ENCODE results near the gene CUEDC1. TPM values are rescaled to one million over a fixed set of nuclear protein-coding genes. Genes with fewer than 3 reads are reported as not detected.

CUEDC1 gene
- total and polyA plus RNA-seq, 2 experiments from 2014 or later: 11.1 to 13.6 TPM

GRCh38 chr17:57940653-57941329, 14.4 kb downstream of the CUEDC1 start:
- in situ Hi-C loops (cut with MboI): no loop called here
- H3K4me2 ChIP-seq (ENCODE audit: unreplicated experiment): no peak overlapping the region
- H3K9ac ChIP-seq: no peak overlapping the region
- H3K4me1 ChIP-seq (ENCODE audit: insufficient read depth): peaks cover 33% of the 10 kb centered on the region
- no peaks in the 10 kb centered on the region for H3K27me3 ChIP-seq (replicated peaks; ENCODE audit: insufficient read depth)
- H4K20me1 ChIP-seq (ENCODE audit: insufficient read depth): no peaks in the 10 kb centered on the region
- peaks cover 89% of the 10 kb centered on the region for H3K79me2 ChIP-seq (ENCODE audit: insufficient read depth)
- no peak overlapping the region for H2AFZ ChIP-seq
- H3K4me3 ChIP-seq: no peak overlapping the region
- DNase-seq: no peak
- no peaks in the 10 kb centered on the region for H3K36me3 ChIP-seq (ENCODE audit: low read depth)
- H3K9me2 ChIP-seq (ENCODE audit: insufficient read depth): no peaks in the 10 kb centered on the region
- WGBS, 2 experiments (ENCODE audit: low coverage in 1 of 2, low lambda C conversion rate in 2 of 2, missing lambda C conversion rate in 2 of 2): 70 to 80% methylated on average over 5 of the region's 5 CpGs
- no peak for TF ChIP-seq EZH2phosphoT487 (IDR thresholded peaks at IDR 0.05; ENCODE audit: insufficient read depth, low read depth)
- TF ChIP-seq EZH2 (IDR thresholded peaks at IDR 0.05; ENCODE audit: insufficient read depth, poor library complexity, severe bottlenecking): no peak
- H3K9me3 ChIP-seq (ENCODE audit: low read depth): no peaks in the 10 kb centered on the region
- no peak overlapping the region for H3K27ac ChIP-seq
- H3F3A ChIP-seq (ENCODE audit: insufficient read depth): peaks cover 37% of the 10 kb centered on the region

DNA sequence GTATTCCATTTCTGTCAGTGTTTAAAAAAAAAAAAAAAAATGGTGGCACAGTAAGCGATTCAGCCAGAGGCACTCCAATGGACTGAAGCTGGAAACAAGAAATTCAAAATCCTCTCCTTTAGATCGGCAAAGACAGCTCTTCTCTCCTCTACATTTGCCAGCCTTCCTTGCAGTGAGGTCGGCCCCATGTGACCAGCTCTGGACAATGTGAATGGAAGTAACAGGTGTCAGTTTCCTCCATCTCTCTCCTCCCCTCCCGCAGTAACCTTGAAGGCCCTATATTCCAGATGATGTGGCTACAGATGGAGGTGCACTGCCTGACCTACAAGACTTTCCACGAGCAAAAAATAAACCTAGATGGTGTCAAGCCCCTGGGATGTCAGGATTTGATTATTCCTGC, 15.0 kb downstream of the CUEDC1 start:
- H3K9me3 ChIP-seq (ENCODE audit: low read depth): no peaks in the 10 kb centered on the region
- peaks cover 89% of the 10 kb centered on the region for H3K79me2 ChIP-seq (ENCODE audit: insufficient read depth)
- H3K4me2 ChIP-seq (ENCODE audit: unreplicated experiment): no peak overlapping the region
- H3K27ac ChIP-seq: no peak overlapping the region
- H3K36me3 ChIP-seq (ENCODE audit: low read depth): no peaks in the 10 kb centered on the region
- H3K4me1 ChIP-seq (ENCODE audit: insufficient read depth): peaks cover 33% of the 10 kb centered on the region
- H3K9ac ChIP-seq: no peak overlapping the region
- no peak overlapping the region for H3K4me3 ChIP-seq
- DNase-seq: no peak
- H3F3A ChIP-seq (ENCODE audit: insufficient read depth): peaks cover 36% of the 10 kb centered on the region
- WGBS, 2 experiments (ENCODE audit: low coverage in 1 of 2, low lambda C conversion rate in 2 of 2, missing lambda C conversion rate in 2 of 2): 71 to 76% methylated on average over 5 of the region's 5 CpGs
- in situ Hi-C loops (cut with MboI): no loop called here
- no peaks in the 10 kb centered on the region for H4K20me1 ChIP-seq (ENCODE audit: insufficient read depth)
- no peak for TF ChIP-seq EZH2 (IDR thresholded peaks at IDR 0.05; ENCODE audit: insufficient read depth, poor library complexity, severe bottlenecking)
- TF ChIP-seq EZH2phosphoT487 (IDR thresholded peaks at IDR 0.05; ENCODE audit: insufficient read depth, low read depth): no peak
- no peaks in the 10 kb centered on the region for H3K9me2 ChIP-seq (ENCODE audit: insufficient read depth)
- H2AFZ ChIP-seq: no peak overlapping the region
- no peaks in the 10 kb centered on the region for H3K27me3 ChIP-seq (replicated peaks; ENCODE audit: insufficient read depth)

GRCh38 chr17:57939797-57940196, 15.4 kb downstream of the CUEDC1 start:
- in situ Hi-C loops (cut with MboI): no loop called here

DNA sequence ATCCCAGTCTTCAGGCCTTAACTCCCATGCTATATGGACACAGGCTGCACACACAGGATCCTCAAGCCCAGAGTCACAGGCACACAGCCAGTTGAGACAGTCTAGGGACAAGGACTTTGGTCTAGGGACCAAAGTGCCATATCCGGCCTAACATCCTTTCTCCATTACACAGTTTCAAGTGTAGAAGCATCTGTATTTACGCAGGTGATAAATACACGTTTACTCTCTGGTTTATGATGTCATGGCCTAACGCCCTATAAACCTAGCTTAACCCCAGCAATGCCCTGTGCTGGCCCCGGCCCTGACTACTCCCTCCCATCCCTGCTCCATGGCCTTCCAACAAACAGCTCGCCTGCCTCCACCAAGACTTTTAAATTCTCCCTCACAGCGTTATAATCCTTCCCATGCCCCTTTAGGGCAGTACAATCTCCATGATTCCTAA, 17.1 kb downstream of the CUEDC1 start:
- Histone ChIP-seq H3K27ac (no peak overlapping the region), H3K27me3 (replicated peaks; ENCODE audit: insufficient read depth) (no peaks in the 10 kb centered on the region), H3K4me2 (ENCODE audit: unreplicated experiment) (no peak overlapping the region), H3K4me3 (no peak overlapping the region), H4K20me1 (ENCODE audit: insufficient read depth) (no peaks in the 10 kb centered on the region), H2AFZ (no peak overlapping the region), H3K9me3 (ENCODE audit: low read depth) (no peaks in the 10 kb centered on the region), H3K4me1 (ENCODE audit: insufficient read depth) (peaks cover 29% of the 10 kb centered on the region), H3K9ac (no peak overlapping the region), H3K36me3 (ENCODE audit: low read depth) (no peaks in the 10 kb centered on the region), H3K9me2 (ENCODE audit: insufficient read depth) (no peaks in the 10 kb centered on the region), H3K79me2 (ENCODE audit: insufficient read depth) (peaks cover 92% of the 10 kb centered on the region), H3F3A (ENCODE audit: insufficient read depth) (peaks cover 27% of the 10 kb centered on the region)
- no peak for TF ChIP-seq EZH2 (IDR thresholded peaks at IDR 0.05; ENCODE audit: insufficient read depth, poor library complexity, severe bottlenecking)
- TF ChIP-seq EZH2phosphoT487 (IDR thresholded peaks at IDR 0.05; ENCODE audit: insufficient read depth, low read depth): no peak
- DNase-seq: no peak
- WGBS, 2 experiments (ENCODE audit: low coverage in 1 of 2, low lambda C conversion rate in 2 of 2, missing lambda C conversion rate in 2 of 2): 68 to 73% methylated on average over 7 of the region's 7 CpGs
- in situ Hi-C loops (cut with MboI): no loop called here

More at GRCh38 chr17:57939797-57940196, 15.4 kb downstream of the CUEDC1 start:
- H3K4me3 ChIP-seq: no peak overlapping the region
- peaks cover 86% of the 10 kb centered on the region for H3K79me2 ChIP-seq (ENCODE audit: insufficient read depth)
- no peaks in the 10 kb centered on the region for H4K20me1 ChIP-seq (ENCODE audit: insufficient read depth)
- H3K36me3 ChIP-seq (ENCODE audit: low read depth): no peaks in the 10 kb centered on the region
- H3K9me2 ChIP-seq (ENCODE audit: insufficient read depth): no peaks in the 10 kb centered on the region
- H3K9ac ChIP-seq: no peak overlapping the region
- H3K27ac ChIP-seq: no peak overlapping the region
- H3K9me3 ChIP-seq (ENCODE audit: low read depth): no peaks in the 10 kb centered on the region
- H3K4me2 ChIP-seq (ENCODE audit: unreplicated experiment): no peak overlapping the region
- DNase-seq: no peak
- no peak for TF ChIP-seq EZH2phosphoT487 (IDR thresholded peaks at IDR 0.05; ENCODE audit: insufficient read depth, low read depth)
- no peak for TF ChIP-seq EZH2 (IDR thresholded peaks at IDR 0.05; ENCODE audit: insufficient read depth, poor library complexity, severe bottlenecking)
- H3F3A ChIP-seq (ENCODE audit: insufficient read depth): peaks cover 33% of the 10 kb centered on the region
- no peak overlapping the region for H2AFZ ChIP-seq
- peaks cover 34% of the 10 kb centered on the region for H3K4me1 ChIP-seq (ENCODE audit: insufficient read depth)
- no peaks in the 10 kb centered on the region for H3K27me3 ChIP-seq (replicated peaks; ENCODE audit: insufficient read depth)
- WGBS, 2 experiments (ENCODE audit: low coverage in 1 of 2, low lambda C conversion rate in 2 of 2, missing lambda C conversion rate in 2 of 2): 72 to 75% methylated on average over 6 to 7 of the region's 7 CpGs
